PC-9 (cell line): Measurements from ENCODE around the gene C19orf38. TPM values are rescaled to one million over a fixed set of nuclear protein-coding genes. Genes with fewer than 3 reads are reported as not detected.

Experiments
- BruUV-seq: library from RNA; stranded (reverse); fragments of 400-500 nt; replicated peaks from 2 replicates; lab custom pipeline; 2021; lab: Mats Ljungman, UMichigan
- CTCF ChIA-PET: fragments of 300-600 bp; sonication (Branson Sonifier 250); formaldehyde crosslinking; loops from one replicate; lab custom pipeline; 2022; ENCODE audit warnings: antibody characterized with exemption; lab: Charles Lee
- POLR2A ChIA-PET: fragments of 300-600 bp; sonication (Branson Sonifier 250); formaldehyde crosslinking; loops from one replicate; lab custom pipeline; 2022; ENCODE audit warnings: antibody characterized with exemption; ENCODE audit not compliant: unreplicated experiment; lab: Charles Lee
- DNase-seq, 2 experiments: peaks; one replicate each; pipeline versions ENCODE4 v3.0.0 to v3.0.0-alpha.2; 2015 to 2022; ENCODE audit warnings: mixed read lengths in 1 of 2
- H2AFZ ChIP-seq: fragments of 200-600 bp; sonication (generic); 2 replicates; pipeline ENCODE4 v1.8.1; 2017; ENCODE audit warnings: antibody characterized with exemption
- H3F3A ChIP-seq: fragments of 200-600 bp; sonication (generic); 2 replicates; pipeline ENCODE4 v1.8.1; 2017; ENCODE audit warnings: antibody characterized with exemption, mild to moderate bottlenecking, low read depth; ENCODE audit not compliant: insufficient read depth
- H3K27ac ChIP-seq: fragments of 200-600 bp; sonication (generic); 2 replicates; pipeline ENCODE4 v1.6.1; 2016; ENCODE audit warnings: mixed run types
- H3K27me3 ChIP-seq: fragments of 200-600 bp; sonication (generic); 2 replicates; pipeline ENCODE4 v1.6.1; 2016; ENCODE audit warnings: low read depth, mixed run types; ENCODE audit not compliant: insufficient read depth
- H3K36me3 ChIP-seq: fragments of 200-600 bp; sonication (generic); 2 replicates; pipeline ENCODE4 v1.6.1; 2016; ENCODE audit warnings: low read depth, mixed run types
- H3K4me1 ChIP-seq: fragments of 200-600 bp; sonication (generic); replicated peaks from 2 replicates; pipeline ENCODE4 v1.6.1; 2016; ENCODE audit warnings: mixed run types; ENCODE audit not compliant: insufficient read depth
- H3K4me2 ChIP-seq: fragments of 200-600 bp; sonication (generic); 2 replicates; pipeline ENCODE4 v1.6.1; 2017; ENCODE audit warnings: mixed run types
- H3K4me3 ChIP-seq: fragments of 200-600 bp; sonication (generic); 2 replicates; pipeline ENCODE4 v1.6.1; 2016; ENCODE audit warnings: mixed run types
- H3K79me2 ChIP-seq: fragments of 200-600 bp; sonication (generic); 2 replicates; pipeline ENCODE4 v1.6.1; 2017; ENCODE audit warnings: low read depth, mixed run types
- H3K9me2 ChIP-seq: fragments of 200-600 bp; sonication (generic); 2 replicates; pipeline ENCODE4 v1.8.1; 2017; ENCODE audit warnings: mild to moderate bottlenecking; ENCODE audit not compliant: insufficient read depth
- H3K9me3 ChIP-seq: fragments of 200-600 bp; sonication (generic); 2 replicates; pipeline ENCODE4 v1.8.1; 2016; ENCODE audit warnings: low read depth; ENCODE audit not compliant: insufficient read depth
- H4K20me1 ChIP-seq: fragments of 200-600 bp; sonication (generic); 2 replicates; pipeline ENCODE4 v1.8.1; 2017; ENCODE audit not compliant: insufficient read depth
- CTCF ChIP-seq: fragments of 200-600 bp; sonication (generic); conservative IDR thresholded peaks from 2 replicates; pipeline ENCODE4 v1.6.1; 2017; ENCODE audit warnings: mixed run types, antibody characterized with exemption, mild to moderate bottlenecking, moderate library complexity
- EZH2 ChIP-seq: fragments of 200-600 bp; sonication (generic); IDR thresholded peaks from 2 replicates; pipeline ENCODE4 v1.8.0; 2017; ENCODE audit warnings: antibody characterized with exemption, low read depth
- intact Hi-C: fragments of 100-400 bp; cut with micrococcal nuclease; formaldehyde crosslinking; loops from one replicate; pipeline ENCODE4 v1.10.0; 2022; ENCODE audit not compliant: unreplicated experiment
- total RNA-seq: library from RNA; stranded (reverse); gene quantifications from 2 replicates; pipeline ENCODE4 v1.2.3, GENCODE V29; 2021

Gene C19orf38
- total RNA-seq, 1 experiment from 2014 or later, result 0.59 TPM

GRCh38 chr19:10830931-10831779 lies 17.1 kb upstream of the C19orf38 start:
- no peaks in the 10 kb centered on the region for H3K9me3 ChIP-seq
- H3K79me2 ChIP-seq, result 0 out of 2 replicates have a peak, but pooled peaks cover 4% of the 10 kb centered on the region
- peaks cover 32% of the 10 kb centered on the region for H3F3A ChIP-seq
- H3K36me3 ChIP-seq, result peaks cover 8% of the 10 kb centered on the region
- no peak for DNase-seq
- intact Hi-C loops, result no loop called here
- H3K27me3 ChIP-seq, result no peaks in the 10 kb centered on the region
- no peaks in the 10 kb centered on the region for H3K9me2 ChIP-seq
- no peaks in the 10 kb centered on the region for H4K20me1 ChIP-seq
- H3K27ac ChIP-seq, result no peak overlapping the region
- H3K4me3 ChIP-seq, result no peak overlapping the region
- TF ChIP-seq EZH2 (no peak), CTCF (no peak)
- no TSS peak for BruUV-seq
- 0 out of 2 replicates have a peak, but pooled peaks cover 4% of the 10 kb centered on the region for H3K4me1 ChIP-seq
- ChIA-PET POLR2A (no interaction called here), CTCF (no interaction called here)
- no peak overlapping the region for H2AFZ ChIP-seq
- no peak overlapping the region for H3K4me2 ChIP-seq

- Histone ChIP-seq H2AFZ (no peak overlapping the region), H3K9me2 (no peaks in the 10 kb centered on the region), H4K20me1 (no peaks in the 10 kb centered on the region), H3K79me2 (peaks cover 10% of the 10 kb centered on the region; the same call in 1 of the 2 replicates), H3K27me3 (no peaks in the 10 kb centered on the region), H3K27ac (no peak overlapping the region), H3K36me3 (peaks cover 8% of the 10 kb centered on the region), H3K4me2 (no peak overlapping the region), H3K4me1 (peaks cover 13% of the 10 kb centered on the region), H3F3A (peaks cover 32% of the 10 kb centered on the region), H3K9me3 (no peaks in the 10 kb centered on the region), H3K4me3 (no peak overlapping the region)
- ChIA-PET POLR2A (no interaction called here), CTCF (no interaction called here)
- DNase-seq, result no peak
- TF ChIP-seq CTCF, result no peak
- TF ChIP-seq EZH2, result no peak
- intact Hi-C loops, result no loop called here
- no TSS peak for BruUV-seq
These were observed 16.0 kb upstream of the C19orf38 start for GRCh38 chr19:10831987-10832938.

- no peak overlapping the region for H3K27ac ChIP-seq
- no peaks in the 10 kb centered on the region for H4K20me1 ChIP-seq
- BruUV-seq, result no TSS peak
- TF ChIP-seq CTCF (no peak), EZH2 (no peak)
- peaks cover 32% of the 10 kb centered on the region for H3F3A ChIP-seq
- intact Hi-C loops, result no loop called here
- peaks cover 8% of the 10 kb centered on the region for H3K36me3 ChIP-seq
- no peaks in the 10 kb centered on the region for H3K9me3 ChIP-seq
- H3K27me3 ChIP-seq, result no peaks in the 10 kb centered on the region
- H3K4me2 ChIP-seq, result no peak overlapping the region
- no peak overlapping the region for H2AFZ ChIP-seq
- peaks cover 10% of the 10 kb centered on the region; the same call in 1 of the 2 replicates for H3K79me2 ChIP-seq
- H3K4me1 ChIP-seq, result peaks cover 13% of the 10 kb centered on the region
- no peak for DNase-seq
- CTCF ChIA-PET, result no interaction called here
- no peak overlapping the region for H3K4me3 ChIP-seq
- H3K9me2 ChIP-seq, result no peaks in the 10 kb centered on the region
- POLR2A ChIA-PET, result no interaction called here
These were observed 15.3 kb upstream of the C19orf38 start for GRCh38 chr19:10832939-10833296.
